Measurements from ENCODE around the gene SULF2. TPM values are rescaled to one million over a fixed set of nuclear protein-coding genes. Genes with fewer than 3 reads are reported as not detected.
A peak's percentile ranks its signal among the peaks of the same experiment; 100 is the strongest.

The SULF2 gene
- total RNA-seq, 1 donor from 2014 or later: 52.8 TPM

- H3K27ac ChIP-seq: no peak overlapping the region
- DNase-seq (peak; percentile 51), ATAC-seq (no peak)
- H3K4me1 ChIP-seq: no peaks in the 10 kb centered on the region
- H3K4me3 ChIP-seq: no peak overlapping the region
- no peaks in the 10 kb centered on the region for H3K36me3 ChIP-seq
- H3K27me3 ChIP-seq: no peaks in the 10 kb centered on the region
- TF ChIP-seq CTCF (IDR thresholded peaks at IDR 0.05): no peak
- H3K9me3 ChIP-seq: no peaks in the 10 kb centered on the region
- intact Hi-C loops (cut with DNase I): no loop called here
These were observed 113.1 kb downstream of the SULF2 start for GRCh38 chr20:47672166-47672565.

- Histone ChIP-seq H3K27me3 (no peaks in the 10 kb centered on the region), H3K36me3 (no peaks in the 10 kb centered on the region), H3K27ac (no peak overlapping the region), H3K4me3 (no peak overlapping the region), H3K9me3 (no peaks in the 10 kb centered on the region), H3K4me1 (no peaks in the 10 kb centered on the region)
- ATAC-seq: no peak
- TF ChIP-seq CTCF (IDR thresholded peaks at IDR 0.05): no peak
- intact Hi-C loops (cut with DNase I): no loop called here
- DNase-seq: peak; percentile 39
These were observed 114.4 kb downstream of the SULF2 start for GRCh38 chr20:47670913-47671312.

- Histone ChIP-seq H3K4me1 (no peaks in the 10 kb centered on the region), H3K36me3 (no peaks in the 10 kb centered on the region), H3K9me3 (no peaks in the 10 kb centered on the region), H3K27me3 (no peaks in the 10 kb centered on the region), H3K4me3 (no peak overlapping the region), H3K27ac (no peak overlapping the region)
- DNase-seq (peak; percentile 52), ATAC-seq (no peak)
- no peak for TF ChIP-seq CTCF (IDR thresholded peaks at IDR 0.05)
- intact Hi-C loops (cut with DNase I): loop anchor here (10.0 kb wide), 1 partner anchor 955 kb away; no protein-coding TSS in a partner anchor
These were observed 115.1 kb downstream of the SULF2 start for GRCh38 chr20:47669927-47670890.

GRCh38 chr20:47669489-47669888, 115.8 kb downstream of the SULF2 start:
- no peak overlapping the region for H3K4me3 ChIP-seq
- DNase-seq (no peak), ATAC-seq (no peak)
- no peak for TF ChIP-seq CTCF (IDR thresholded peaks at IDR 0.05)
- H3K27me3 ChIP-seq: no peaks in the 10 kb centered on the region
- no peaks in the 10 kb centered on the region for H3K4me1 ChIP-seq
- H3K36me3 ChIP-seq: no peaks in the 10 kb centered on the region
- H3K9me3 ChIP-seq: no peaks in the 10 kb centered on the region
- H3K27ac ChIP-seq: no peak overlapping the region
- intact Hi-C loops (cut with DNase I): loop anchor here (10.0 kb wide), 1 partner anchor 955 kb away; no protein-coding TSS in a partner anchor

- Histone ChIP-seq H3K36me3 (no peaks in the 10 kb centered on the region), H3K27me3 (no peaks in the 10 kb centered on the region), H3K27ac (no peak overlapping the region), H3K4me3 (no peak overlapping the region), H3K9me3 (no peaks in the 10 kb centered on the region), H3K4me1 (peaks cover 1% of the 10 kb centered on the region)
- intact Hi-C loops (cut with DNase I): loop anchor here (10.0 kb wide), 1 partner anchor 956 kb away; no protein-coding TSS in a partner anchor
- no peak for DNase-seq
- TF ChIP-seq CTCF (IDR thresholded peaks at IDR 0.05): no peak
- ATAC-seq: no peak
These were observed 116.2 kb downstream of the SULF2 start for GRCh38 chr20:47669152-47669425.
